ENCODE measurements around the gene SYPL1.

The SYPL1 gene

GRCh38 chr7:106112972-106113421 is 885 bp upstream of the SYPL1 start:
- TF ChIP-seq CTCF (IDR thresholded peaks at IDR 0.05; ENCODE audit: low read depth, low read length, missing control alignments): no peak
- H3K4me3 ChIP-seq (ENCODE audit: low read depth, low read length): peak overlapping the region; percentile 86
- no peak for DNase-seq (ENCODE audit: low read depth)

- H3K4me3 ChIP-seq (ENCODE audit: low read depth, low read length): peak overlapping the region; percentile 86
- no peak for DNase-seq (ENCODE audit: low read depth)
- TF ChIP-seq CTCF (IDR thresholded peaks at IDR 0.05; ENCODE audit: low read depth, low read length, missing control alignments): no peak
These were observed 426 bp downstream of the SYPL1 start for GRCh38 chr7:106111655-106112117.

GRCh38 chr7:106110885-106111654 is 1.0 kb downstream of the SYPL1 start:
- no peak for DNase-seq (ENCODE audit: low read depth)
- H3K4me3 ChIP-seq (ENCODE audit: low read depth, low read length): peak overlapping the region; percentile 86
- TF ChIP-seq CTCF (IDR thresholded peaks at IDR 0.05; ENCODE audit: low read depth, low read length, missing control alignments): no peak

GRCh38 chr7:106110238-106110560 is 1.9 kb downstream of the SYPL1 start:
- no peak for DNase-seq (ENCODE audit: low read depth)
- TF ChIP-seq CTCF (IDR thresholded peaks at IDR 0.05; ENCODE audit: low read depth, low read length, missing control alignments): no peak
- H3K4me3 ChIP-seq (ENCODE audit: low read depth, low read length): peak overlapping the region; percentile 46

- TF ChIP-seq CTCF (IDR thresholded peaks at IDR 0.05; ENCODE audit: low read depth, low read length, missing control alignments): no peak
- no peak for DNase-seq (ENCODE audit: low read depth)
- peak overlapping the region; percentile 46 for H3K4me3 ChIP-seq (ENCODE audit: low read depth, low read length)
These were observed 2.4 kb downstream of the SYPL1 start for GRCh38 chr7:106109521-106110237.

GRCh38 chr7:106108991-106109390 is 3.1 kb downstream of the SYPL1 start:
- peak overlapping the region; percentile 46; the same call in 1 of the 2 replicates for H3K4me3 ChIP-seq (ENCODE audit: low read depth, low read length)
- no peak for DNase-seq (ENCODE audit: low read depth)
- TF ChIP-seq CTCF (IDR thresholded peaks at IDR 0.05; ENCODE audit: low read depth, low read length, missing control alignments): no peak

All from GM12864 (cell line).